NCI-H187 treated with DMSO at 0.1 percent for 48 hours (cell line): ENCODE measurements around the gene GSK3B.

Experiments
- DNase-seq: peaks from one replicate; lab custom pipeline; 2025; lab: John Stamatoyannopoulos, UW

The GSK3B gene

GRCh38 chr3:119880966-119881365 is 213.3 kb downstream of the GSK3B start:
- no peak for DNase-seq

DNA sequence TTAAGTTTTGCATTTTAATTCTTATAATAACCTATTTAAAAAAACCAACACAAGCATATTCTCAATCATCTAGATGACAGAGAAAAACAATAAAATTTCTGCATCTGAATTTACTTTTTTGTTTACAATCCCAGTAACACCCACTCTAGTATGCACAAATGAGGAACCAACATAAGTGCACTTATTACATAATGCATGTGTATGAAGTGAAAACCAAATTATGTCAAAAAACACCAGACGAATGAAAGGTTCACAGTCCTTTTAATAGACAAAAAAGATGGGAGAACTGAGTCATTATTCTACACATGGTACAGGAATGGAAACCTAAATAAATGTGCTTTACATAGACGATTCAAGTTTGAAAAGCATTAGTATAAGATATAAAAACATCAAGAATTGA is 220.6 kb downstream of the GSK3B start:
- no peak for DNase-seq

DNA sequence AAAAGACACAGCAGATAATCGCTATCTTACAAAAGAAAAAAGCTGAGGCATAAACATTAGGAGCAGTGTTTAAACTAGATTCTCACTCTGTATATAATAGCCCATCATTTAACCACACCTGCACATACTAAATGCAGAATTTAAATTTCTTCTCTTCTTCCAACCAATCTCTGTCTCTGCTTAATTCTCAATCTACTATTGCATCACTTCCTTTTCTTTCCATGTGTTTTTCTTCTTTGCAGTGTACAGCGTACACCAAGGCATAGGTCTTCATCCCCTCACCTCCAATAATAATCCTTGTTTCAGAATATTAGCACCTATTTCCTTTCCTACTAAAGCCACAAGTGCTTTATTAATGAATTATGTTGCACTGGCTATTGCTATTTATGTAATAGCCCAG is 221.5 kb downstream of the GSK3B start:
- no peak for DNase-seq

DNA sequence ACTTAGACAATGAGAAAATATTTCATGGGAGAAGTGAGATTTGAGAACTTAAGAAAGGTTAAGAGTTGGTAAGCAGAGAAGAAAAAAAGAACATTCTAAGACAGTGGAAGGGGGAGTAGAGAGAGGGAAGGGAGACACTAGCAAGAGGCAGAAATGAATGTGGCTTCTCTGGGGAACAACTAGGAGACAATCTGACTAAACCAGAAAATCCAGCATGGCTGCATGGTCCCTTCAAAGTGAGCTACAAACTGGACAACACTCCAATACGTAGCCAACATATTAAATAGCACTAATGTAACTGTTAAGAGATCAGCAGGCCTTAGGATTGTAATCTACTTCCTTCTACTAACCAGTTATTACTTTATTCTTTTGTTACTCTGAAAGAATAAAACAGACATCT is 222.7 kb downstream of the GSK3B start:
- no peak for DNase-seq

- DNase-seq, result no peak
Measured at GRCh38 chr3:119870512-119870911, 223.7 kb downstream of the GSK3B start.

GRCh38 chr3:119864476-119864875 is 229.8 kb downstream of the GSK3B start:
- no peak for DNase-seq

DNA sequence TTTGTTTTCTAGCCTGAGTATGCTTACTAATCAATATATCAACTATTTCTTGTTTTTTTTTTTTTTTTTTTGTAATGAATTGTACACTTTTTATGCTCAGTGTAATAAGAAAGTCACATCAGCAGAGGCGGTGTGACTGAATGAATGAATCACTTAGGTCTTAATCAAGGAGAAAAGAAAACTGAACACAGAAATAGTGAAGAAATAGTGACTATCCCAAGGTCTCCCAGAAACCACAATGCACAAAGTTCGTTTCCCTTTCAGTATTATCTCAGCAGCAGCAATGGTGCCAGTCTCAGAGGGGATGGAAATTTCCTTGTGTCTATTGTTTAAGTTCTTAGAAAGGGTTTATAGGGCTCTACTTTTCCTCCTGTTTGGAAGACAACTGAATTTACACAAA is 231.6 kb downstream of the GSK3B start:
- no peak for DNase-seq

DNA sequence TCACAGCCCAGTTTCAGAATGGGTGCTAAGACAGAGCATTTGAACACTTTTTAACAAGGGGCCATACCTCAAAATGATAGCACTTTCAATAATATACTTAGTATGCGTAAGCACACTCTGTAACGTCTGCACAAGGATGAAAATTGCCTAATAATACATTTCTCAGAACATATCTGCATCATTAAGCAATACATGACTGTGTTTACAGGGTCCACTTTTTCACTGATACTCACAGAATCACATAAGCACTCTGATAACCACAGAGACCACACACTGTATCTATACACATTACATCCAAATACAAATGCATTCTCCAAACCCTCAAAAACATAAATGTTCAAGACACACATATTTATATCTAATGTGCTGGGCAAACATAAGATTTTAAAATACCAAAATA is 232.6 kb downstream of the GSK3B start:
- DNase-seq, result no peak

DNA sequence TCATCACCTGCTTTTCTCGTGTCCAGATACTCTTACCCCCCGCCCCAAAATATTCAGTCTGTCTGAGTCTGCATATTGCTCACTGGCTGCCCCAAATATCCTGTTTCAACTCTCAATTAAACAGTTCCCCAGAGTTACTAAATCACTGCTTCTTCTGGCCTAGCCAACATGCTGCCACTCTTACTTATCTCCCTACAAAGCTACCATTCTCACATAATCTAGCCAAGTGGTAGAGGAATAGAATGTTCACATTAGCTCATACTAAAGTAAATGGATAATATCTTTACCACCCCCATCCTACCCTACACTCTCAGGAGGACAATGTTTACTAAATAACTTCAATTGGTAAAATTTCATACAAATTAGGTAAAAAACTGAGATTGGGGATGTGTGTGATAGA is 234.5 kb downstream of the GSK3B start:
- DNase-seq, result no peak

- DNase-seq, result no peak
Measured at GRCh38 chr3:119858957-119859356, 235.3 kb downstream of the GSK3B start.

DNA sequence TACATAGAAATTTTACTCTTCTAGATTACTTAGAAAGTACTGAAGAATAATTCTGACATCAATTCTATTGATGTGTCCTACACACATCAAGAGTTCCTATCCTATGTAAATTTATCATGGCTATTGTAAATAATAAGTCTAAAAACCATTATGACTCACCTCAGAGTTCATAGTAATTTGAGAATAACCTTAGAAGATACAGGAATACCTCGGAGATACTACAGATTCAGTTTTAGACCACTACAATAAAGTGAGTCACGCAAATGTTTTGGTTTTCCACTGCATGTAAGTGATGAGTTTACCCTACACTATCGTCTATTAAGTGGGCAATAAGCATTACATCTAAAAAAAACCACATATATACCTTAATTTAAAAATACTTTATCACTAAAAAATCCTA is 237.6 kb downstream of the GSK3B start:
- no peak for DNase-seq

- DNase-seq, result no peak
Measured at GRCh38 chr3:119849126-119849525, 245.1 kb downstream of the GSK3B start.

- DNase-seq, result no peak
Measured at GRCh38 chr3:119841808-119842471, 252.3 kb downstream of the GSK3B start.

DNA sequence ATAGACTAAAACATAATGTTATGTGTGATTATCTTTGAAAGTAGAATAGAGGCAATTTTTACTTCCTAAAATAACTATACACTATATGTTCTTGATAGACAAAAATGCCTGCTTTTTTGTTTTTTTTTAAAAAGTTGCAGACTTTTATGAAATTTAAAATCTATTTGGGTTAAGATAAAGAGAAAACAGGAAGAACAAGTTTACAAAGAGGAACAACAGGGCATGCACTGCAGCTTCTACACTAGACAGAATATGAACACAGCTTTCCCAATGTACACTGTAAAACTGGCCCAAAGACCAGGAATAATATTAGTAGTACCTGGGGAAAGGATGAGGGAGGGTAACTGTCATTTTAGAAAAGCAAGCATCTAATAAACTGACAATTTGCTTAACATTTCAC is 258.7 kb downstream of the GSK3B start:
- no peak for DNase-seq

- no peak for DNase-seq
Measured at GRCh38 chr3:119834754-119835370, 259.4 kb downstream of the GSK3B start.

- no peak for DNase-seq
Measured at GRCh38 chr3:119831941-119832371, 262.3 kb downstream of the GSK3B start.

GRCh38 chr3:119831022-119831421 is 263.2 kb downstream of the GSK3B start:
- DNase-seq, result no peak

- no peak for DNase-seq
Measured at GRCh38 chr3:119829420-119829819, 264.8 kb downstream of the GSK3B start.

GRCh38 chr3:119826711-119827608 is 267.3 kb downstream of the GSK3B start:
- DNase-seq, result no peak

GRCh38 chr3:119825820-119826219 is 268.4 kb downstream of the GSK3B start:
- DNase-seq, result no peak

DNA sequence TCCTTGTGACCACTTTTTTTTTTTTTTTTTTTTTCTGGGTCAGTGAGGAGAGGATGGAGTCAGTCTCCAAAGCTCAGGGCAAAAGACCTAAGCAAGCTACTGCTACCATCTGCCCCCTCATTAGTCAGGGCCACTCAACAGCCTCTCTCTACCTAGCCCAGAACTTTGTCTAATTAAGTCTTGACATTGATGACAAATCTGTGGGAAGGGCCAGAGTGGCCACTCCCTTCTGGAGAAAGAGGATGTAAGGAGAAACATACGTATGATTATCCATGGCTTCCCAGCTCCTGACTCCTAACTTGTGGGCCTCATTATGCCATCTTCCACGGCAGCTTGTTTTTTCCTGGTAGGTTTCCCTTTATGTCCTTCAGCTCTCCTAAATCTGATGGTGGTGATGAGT is 274.4 kb downstream of the GSK3B start:
- DNase-seq, result no peak

- DNase-seq, result no peak
Measured at GRCh38 chr3:119818937-119819336, 275.3 kb downstream of the GSK3B start.
